Limb (tissue), 2 donors: Measurements from ENCODE around the gene AGTPBP1.

Source experiments
- DNase-seq, 2 donors: peaks; one replicate each; pipeline ENCODE4 v3.0.0-alpha.2; 2016; ENCODE audit errors: extremely low spot score in 2 of 2

The AGTPBP1 gene

GRCh38 chr9:85717220-85717619, 24.5 kb downstream of the AGTPBP1 start:
- no peak for DNase-seq

DNA sequence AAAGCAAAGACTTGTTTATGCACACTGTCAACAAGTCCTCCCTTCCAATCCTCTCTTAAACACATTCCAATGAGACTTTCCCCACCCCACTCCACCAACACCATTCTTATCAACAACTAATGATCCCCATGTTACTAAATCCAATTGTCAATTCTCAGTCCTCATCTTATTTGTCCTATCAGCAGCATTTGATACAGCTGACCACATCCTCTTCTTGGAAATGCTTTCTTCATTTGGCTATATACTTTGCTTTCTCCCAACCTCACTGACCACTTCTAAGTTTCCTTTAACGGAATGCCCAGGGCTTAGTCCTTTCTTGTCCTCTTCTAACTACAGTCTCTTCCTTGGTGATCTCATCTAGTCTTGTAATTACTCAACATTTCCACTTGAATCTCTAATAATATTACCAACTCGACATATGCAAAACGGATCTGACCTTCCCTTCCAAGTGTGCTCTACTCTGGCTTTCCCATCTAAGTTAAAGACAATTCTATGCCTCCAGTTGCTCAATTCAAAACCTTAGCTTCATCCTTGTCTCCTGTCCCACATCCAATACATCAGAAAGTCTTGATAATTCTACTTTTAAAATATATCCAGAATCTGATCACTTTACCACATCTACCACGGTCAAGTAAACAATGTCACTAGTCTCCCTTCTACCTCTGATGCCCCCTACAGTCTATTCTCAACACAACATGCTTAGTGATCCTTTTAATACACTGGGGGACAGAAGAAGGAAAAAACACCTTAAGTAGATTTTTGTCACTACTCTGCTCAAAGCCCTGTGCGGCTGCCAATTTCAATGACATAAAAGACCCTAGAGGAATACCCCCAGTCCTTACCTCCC, 25.5 kb downstream of the AGTPBP1 start:
- DNase-seq, result no peak

DNA sequence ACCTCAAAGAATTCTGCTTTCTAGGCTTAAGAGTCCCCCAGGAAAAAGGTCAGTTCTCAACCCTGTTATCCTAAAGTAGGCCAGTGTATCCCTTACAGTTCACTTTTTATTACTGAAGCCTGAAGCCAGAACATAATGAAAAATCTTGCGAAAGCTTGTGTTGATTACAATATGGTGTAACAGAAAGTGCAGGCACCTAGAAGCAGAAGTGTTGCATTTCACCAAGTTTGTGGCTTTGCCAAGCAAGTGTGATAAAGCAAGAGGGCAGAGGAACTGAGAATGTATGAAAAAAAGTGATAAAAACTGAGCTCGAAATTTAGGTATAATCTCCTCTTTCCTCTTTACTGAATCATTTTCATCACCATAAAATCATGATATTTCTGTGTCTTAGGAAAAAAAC, 26.2 kb downstream of the AGTPBP1 start:
- DNase-seq, result no peak

DNA sequence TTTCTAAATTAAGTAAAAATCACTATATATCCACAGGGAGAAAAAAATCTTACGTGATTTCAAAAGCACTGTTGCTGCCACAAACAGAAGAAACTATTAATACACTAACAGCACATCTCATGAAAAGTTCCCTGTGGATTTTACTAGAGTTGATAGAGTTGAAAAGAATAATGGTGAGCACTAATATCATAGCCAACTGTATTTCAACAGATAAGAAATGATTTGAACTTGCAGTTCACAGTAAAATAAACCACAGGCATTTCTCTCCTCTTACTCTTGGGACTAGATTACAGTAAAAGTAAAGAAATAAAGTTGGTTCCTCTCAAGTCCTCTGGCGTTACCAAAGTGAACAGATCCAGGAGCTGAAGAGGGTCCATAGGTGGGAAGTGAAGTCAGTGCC, 27.9 kb downstream of the AGTPBP1 start:
- DNase-seq, result no peak

DNA sequence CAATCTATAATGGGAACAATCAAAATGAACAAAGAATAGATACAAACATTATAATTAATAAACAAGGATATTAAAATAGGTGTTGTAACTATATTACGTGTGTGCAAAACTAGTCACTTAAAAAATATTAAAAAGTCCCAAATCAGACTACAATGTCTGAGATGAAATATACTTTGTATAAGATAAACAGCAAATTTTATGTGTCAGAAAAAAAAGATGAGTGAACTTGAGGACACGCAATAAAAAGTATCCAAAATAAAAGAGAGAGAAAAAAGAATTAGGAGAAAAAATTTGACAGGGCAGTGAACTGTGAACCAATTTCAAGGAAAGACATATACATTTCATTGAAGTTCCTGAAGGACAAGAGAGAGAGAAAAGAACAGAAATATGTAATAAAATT, 37.0 kb downstream of the AGTPBP1 start:
- no peak for DNase-seq

- DNase-seq, result no peak
Observed at GRCh38 chr9:85703398-85703797, 38.4 kb downstream of the AGTPBP1 start.

- DNase-seq, result no peak
Observed at GRCh38 chr9:85702726-85703289, 38.9 kb downstream of the AGTPBP1 start.

DNA sequence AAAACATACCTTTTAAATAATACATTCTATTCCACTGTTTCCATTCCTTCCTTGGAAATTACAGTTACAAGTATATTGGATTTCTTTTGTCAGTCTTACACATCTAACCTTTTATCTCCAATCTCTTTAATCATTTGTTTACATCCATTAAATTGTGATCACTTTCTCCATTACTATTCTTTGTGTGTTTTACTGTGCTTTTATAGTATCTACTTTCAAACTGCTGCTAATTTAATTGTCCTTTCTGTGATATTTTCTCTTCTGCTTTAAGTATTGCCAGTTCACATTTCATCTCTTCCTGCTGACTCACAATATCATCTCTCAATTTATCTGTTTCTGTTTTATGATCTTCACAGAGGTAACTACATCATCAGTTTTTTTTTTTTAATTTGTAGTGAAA, 39.6 kb downstream of the AGTPBP1 start:
- no peak for DNase-seq

DNA sequence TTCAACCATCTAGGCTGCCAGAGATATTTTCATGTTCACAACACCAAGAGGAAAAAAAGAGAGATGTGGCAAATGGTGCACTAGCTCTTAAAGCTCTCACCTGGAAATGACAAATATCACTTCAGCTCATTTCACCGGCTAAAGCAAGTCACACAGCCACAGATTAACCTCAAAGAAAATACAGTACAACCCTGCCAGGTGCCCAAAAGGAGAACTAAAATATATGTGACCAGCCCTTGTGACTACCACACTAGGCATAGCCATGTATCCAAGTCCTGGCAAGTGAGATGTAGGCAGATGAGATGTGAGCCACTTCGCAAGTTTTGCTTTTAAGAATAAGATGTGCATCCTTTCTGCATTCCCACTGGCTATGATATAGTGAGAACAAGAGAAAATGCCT, 41.4 kb downstream of the AGTPBP1 start:
- no peak for DNase-seq

DNA sequence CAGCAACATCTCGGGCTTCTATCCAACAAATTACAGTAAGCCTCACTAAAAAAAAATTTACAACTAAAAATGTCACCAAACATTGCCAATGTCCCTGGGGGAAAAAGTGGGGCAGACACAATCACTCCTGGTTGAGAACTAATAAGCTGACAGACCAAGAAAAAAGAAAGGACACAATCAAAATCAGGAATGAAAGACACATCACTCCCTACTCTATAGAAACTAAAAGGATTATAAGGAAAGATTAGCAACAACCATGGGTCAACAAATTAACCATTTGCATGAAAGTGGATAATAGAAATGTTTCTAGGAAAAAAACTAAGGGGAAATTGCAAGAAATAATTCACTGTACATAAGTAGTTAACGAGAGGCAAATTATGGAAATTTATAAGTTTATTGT, 53.4 kb downstream of the AGTPBP1 start:
- DNase-seq, result no peak

DNA sequence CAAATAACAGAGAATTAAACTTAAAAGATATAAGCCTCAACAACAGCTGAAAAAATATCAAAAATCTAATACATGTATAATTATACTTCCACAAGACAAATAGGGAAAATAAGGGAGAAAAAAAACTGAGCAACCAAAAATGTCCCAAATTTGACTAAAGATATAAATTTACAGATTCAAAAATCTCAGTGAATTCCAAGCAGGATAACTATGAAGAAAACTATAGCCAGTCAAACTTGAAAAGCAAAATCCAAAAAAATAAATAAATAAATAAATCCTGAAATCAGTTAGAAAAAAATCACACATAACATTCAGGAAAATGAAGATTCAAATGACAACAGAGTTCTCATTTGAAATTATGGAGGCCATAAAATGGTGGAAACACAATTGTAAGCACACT, 56.7 kb downstream of the AGTPBP1 start:
- DNase-seq, result no peak

- DNase-seq, result no peak
Observed at GRCh38 chr9:85676790-85677189, 65.0 kb downstream of the AGTPBP1 start.

- no peak for DNase-seq
Observed at GRCh38 chr9:85667374-85667773, 74.4 kb downstream of the AGTPBP1 start.

- DNase-seq, result no peak
Observed at GRCh38 chr9:85666086-85666485, 75.7 kb downstream of the AGTPBP1 start.

DNA sequence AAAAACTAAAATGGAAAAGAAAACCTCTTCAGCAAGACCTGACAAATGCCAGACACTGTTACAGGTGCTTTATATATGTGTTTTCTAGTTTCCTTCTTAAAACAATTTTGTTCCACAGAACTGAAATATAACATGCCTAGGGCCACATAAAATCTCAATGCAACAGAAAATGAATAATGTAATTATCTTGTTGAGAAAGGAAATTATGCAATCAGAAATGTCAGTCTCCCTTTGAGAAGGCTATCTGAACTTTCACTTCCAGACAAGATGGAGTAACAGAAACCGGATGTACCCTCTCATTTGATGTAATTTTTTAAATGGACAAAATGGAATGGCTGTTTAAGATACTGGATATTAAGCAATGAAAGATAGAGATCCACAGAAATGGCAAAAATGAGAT, 79.2 kb downstream of the AGTPBP1 start:
- DNase-seq, result no peak

DNA sequence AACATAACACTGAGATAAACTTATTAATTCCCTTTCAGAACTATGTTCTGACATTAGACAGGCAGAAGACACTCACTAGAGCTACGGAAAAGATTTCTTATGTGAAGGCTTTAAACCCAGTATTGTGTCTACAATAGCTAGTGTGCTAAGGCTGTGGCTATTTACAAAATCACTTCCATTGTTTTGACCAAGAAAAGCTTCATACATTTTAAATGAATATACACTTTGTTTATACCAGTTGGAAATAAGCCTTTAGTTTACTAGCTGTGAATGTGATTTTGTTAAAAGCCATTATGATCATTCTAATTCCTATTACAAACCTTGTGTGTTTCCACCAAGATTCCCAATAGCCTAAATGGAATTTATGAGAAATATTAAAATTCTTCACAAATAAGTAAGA, 83.0 kb downstream of the AGTPBP1 start:
- DNase-seq, result no peak

GRCh38 chr9:85653153-85653552, 88.6 kb downstream of the AGTPBP1 start:
- no peak for DNase-seq

DNA sequence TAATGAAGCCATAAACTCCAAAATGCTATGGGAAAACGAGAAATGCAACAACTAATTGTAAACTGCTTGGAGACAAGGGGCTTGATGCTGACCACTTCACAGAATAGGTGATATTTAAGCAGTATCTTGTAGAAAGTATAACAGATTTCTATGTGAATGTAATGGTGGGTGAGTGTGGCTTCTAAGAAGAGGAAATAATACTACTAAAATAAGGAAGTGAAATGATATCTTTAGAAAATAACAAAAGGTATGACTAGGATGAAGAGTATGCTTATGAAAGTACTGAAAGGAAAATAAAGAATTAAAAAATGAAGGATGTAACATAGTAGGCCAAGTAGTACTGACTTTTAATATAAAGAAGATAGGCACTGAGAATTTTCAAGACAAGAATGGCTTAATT, 94.2 kb downstream of the AGTPBP1 start:
- no peak for DNase-seq

DNA sequence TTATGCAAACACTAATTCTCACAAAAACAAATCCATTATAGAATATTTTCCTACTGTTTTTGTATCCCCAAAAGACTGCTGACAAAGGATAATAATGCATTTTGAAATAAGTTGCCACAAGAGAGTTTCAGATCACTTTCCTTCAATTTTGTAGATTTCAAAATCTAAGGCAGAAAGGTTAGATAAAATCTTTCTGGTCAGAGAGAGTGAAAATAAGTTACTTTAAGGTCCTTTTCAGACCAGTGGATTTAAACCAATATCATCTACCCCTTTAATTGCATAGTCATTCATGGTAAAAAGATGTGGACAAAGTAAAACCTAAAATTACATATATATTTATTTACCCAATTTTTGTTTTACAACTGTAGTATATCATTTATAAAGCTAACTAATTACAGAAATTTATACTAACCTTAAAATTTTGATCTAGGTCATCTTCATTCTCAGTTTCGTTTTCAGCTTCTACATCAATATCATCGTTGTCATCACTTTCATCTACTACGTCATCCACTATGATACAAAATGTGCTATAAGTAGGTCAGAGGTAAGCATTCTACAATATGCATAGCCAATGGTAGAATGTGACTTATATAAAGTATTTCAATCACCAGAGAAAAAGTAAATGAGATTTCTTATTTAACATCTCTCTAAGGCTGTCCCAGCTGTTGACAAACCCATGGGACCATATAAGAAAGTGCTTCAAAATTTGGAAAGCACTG, 95.7 kb downstream of the AGTPBP1 start:
- no peak for DNase-seq

DNA sequence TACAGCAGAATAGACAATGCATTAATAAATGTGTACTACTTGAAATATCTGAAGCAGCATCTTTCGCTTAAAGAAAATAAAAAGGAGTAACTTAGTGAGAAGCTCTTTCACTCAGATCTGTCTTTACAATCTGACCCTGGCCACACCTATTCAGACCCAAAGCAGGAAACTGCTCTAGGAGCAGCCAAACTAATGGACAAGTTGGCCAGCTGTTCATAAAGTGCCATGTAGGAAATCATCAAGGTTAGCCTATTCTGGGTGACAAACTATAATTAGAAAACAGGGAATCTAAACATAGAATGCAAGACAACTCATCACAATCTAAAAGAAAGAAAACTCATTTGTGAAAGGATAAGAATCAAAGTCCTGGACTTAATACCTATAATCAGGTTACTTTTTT, 101.3 kb downstream of the AGTPBP1 start:
- no peak for DNase-seq

GRCh38 chr9:85639675-85640186, 102.0 kb downstream of the AGTPBP1 start:
- DNase-seq, result no peak

DNA sequence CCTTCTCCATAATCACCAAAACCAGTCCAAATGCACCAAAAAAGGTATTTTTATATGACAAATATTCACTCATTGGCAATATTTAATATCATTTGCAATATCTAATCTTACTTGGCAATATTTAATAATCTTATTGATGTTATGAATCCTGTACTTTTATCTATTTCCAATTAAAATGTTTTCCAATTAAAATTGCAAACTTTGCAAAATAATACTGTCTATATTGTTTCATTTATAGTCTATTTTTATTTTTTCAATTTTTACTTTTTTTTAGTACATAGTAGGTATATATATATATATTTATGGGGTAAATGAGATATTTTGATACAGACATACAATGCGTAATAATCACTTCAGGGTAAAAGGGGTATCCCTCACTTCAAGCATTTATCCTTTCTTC, 109.9 kb downstream of the AGTPBP1 start:
- no peak for DNase-seq
